GM18526 (cell line): Measurements from ENCODE around the gene UBE2Q2.

Experiments
- POLR2A ChIP-seq: IDR thresholded peaks from 3 replicates; pipeline ENCODE4 v1.6.1; 2011; ENCODE audit not compliant: insufficient read length; ENCODE audit errors: extremely low read depth

The UBE2Q2 gene

DNA sequence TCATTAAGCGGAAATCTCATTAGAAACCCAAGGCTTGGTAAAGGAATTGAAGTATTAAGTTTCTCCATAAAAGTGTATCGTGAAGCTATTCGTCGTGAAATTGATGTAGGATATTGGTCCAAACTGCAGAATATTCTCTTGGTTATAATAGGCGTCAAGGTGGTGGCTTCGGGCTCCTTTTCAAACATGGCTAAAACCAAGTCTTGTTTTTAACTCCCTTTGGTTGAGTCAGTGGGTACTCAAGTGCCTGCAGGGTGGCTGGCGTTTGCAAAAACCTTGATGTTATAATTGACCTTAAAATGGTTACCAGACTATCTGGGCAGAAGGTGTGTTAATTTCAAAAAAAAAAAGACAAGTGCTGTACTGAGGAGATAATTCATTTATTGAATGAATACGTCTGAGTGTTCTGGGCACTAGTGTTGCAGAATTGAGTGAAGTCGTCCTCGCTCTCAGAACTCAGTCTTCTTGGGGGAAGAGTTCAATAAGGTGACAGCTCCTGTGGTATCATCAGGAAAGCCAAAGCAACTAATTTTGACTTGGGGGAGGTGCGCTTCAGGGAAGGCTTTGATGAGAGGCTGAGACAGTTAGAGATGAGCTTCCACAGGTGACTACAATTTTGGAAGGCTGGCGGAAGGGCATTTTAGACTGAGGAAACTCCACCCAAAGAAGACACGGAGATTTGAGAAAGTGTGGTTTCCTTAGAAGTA, 1.5 kb downstream of the UBE2Q2 start:
- no peak for TF ChIP-seq POLR2A

DNA sequence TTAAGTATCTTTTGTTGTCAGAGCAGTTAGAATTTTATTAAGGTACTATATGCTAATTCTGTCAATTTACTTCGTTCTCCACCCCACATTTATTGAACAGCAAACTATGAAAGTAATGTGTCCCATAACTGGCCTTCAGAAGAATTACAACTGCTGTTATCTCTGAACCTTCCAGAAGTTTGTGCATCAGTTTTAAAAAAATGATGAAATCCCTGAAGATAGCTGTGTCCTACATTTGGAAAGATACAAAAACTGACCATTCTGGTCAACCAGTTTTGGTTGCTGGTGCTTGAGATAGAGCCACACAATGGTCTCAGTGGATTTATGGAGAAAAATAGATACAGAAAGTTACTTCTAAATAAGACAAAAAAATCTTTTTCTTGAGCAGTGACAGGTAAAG, 5.9 kb downstream of the UBE2Q2 start:
- TF ChIP-seq POLR2A, result no peak

DNA sequence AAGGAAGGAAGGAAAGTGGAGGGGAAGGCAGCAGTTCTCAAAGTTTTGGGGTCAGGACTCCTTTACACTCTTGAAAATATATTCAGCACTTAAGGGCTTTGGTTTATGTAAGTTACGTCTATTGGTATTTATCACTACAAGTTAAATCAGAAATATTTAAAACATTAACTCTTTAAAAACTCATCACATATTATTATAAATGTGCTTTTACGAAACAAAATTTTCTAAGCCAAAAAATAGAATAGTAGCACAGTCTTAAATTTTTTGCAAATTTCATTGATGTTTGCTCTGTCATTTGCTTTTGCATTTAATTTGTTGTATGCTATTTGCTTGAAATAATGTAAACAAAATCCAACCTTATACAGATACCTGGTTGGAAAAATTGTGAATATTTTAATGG, 7.5 kb downstream of the UBE2Q2 start:
- no peak for TF ChIP-seq POLR2A

DNA sequence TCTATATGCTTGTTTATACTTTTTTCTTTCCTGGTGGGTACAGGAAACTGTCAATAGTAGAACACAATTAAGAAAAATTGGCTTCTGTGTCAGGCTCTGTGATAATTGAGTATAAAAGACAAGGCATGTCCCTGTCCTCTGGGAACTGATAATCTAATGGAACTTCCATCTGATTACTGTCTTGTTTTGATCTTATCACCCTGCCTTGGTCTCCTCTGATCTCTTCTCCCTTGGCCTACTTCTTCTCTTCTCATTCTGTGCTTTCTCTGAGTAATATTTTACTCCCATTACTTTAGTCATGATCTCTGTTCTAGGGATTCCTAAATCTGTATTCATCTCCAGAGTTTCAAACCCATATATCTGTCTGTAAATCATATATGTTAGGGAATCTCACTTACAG, 14.6 kb downstream of the UBE2Q2 start:
- TF ChIP-seq POLR2A, result no peak

DNA sequence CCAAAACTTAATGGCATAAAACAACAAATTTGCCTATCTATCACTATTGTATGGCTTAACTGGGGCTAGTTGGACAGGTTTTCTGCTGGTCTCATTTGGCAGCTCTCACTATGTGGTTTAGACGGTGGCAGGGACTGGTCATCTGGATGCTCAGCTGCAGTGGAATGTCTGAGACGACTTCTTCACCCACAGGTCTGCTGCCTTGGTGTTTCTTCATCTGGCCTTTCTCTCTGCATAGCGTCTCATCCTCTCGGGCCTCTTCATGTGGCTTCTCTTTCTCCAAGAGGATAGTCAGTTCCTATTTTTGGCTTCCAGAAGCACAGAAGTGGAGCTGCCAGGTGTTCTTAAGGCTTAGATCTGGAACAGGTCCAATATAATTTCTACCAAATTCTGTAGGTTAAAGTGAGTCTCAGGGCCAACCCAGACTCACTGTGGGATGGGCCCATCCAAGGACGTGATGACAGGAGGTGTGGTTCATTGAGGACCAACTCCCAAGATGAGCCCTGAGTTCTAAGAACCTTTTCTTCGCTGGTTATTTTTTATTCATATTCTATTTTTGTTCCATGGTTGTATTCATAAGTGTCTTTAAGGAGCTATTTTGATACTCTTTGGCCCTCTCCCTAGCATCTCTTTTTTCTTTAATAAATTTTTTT, 18.6 kb downstream of the UBE2Q2 start:
- TF ChIP-seq POLR2A, result no peak

DNA sequence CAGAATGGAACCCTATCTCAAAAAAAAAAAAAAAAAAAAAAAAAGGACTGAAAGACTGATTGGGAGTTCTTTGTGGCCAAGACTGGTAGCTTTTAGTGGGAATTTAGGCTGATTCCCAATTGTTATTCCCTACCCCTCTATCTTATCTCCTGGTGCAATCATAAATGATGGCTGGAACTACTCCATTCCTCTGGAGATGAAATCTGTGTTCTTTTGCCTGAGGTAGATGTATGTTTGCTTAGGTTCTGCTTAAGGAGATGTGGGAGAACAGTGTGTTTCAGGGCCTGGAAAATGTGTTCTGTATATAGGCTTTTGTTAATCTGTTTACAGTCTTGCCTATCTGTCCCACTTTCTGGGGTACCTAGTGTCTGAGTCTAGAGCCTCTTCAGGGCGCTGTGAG, 19.5 kb downstream of the UBE2Q2 start:
- no peak for TF ChIP-seq POLR2A

DNA sequence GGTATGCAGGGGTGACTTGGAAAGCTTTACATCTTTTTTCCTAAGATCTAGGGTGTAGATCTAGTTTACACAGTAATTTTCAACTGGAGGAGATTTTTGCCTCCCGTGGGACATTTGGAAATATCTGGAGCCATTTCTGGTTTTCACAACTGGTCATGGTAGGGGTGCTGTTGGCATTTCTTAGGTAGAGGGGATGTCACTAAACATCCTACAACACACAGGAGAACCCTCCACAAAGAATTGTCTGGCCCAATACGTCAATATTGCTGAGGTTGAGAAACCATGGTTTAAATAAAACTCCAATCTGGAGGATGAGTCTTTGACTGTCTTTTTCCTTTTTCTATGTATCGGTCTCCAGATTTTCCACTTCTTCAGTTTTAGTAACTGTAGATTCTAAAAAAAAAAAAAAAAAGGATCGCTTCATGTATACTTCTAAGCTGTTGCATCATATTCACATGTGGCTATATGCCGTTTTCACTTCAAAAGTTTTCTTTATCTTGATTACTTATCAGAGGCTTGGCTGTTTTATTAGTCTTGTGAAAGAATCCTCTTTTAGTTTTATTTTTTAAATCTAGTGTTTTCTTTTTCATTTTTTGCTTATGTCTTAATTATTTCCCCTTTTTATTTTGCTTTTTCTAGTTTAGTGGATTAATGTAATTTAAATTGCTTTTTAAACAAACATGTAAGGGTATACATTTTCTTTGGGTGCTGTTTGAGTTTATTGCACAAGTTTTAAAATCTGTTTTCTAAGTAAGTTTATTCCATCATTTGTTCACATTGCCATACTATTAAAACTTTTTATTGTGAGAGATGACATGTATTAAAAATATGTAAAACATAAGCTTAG, 21.2 kb downstream of the UBE2Q2 start:
- TF ChIP-seq POLR2A, result no peak

DNA sequence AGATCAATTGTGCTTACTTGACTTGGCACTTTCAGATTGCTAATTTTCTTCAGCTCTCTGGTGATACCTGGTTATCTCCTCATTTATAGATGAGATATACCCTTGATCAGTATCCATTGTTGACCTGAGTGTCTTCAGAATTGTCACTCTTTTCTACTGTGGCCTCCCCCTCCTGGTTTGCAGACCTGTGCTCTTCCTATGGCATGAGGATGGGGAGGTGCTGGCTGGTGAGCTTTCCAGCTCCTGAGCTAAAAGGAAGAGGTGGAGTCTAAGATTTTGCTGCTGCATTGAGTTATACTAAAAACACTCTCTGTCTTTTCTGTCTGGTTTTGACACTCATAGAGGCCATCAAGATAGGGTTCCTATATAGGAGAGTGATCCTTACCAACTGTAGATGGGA, 23.7 kb downstream of the UBE2Q2 start:
- TF ChIP-seq POLR2A, result no peak

DNA sequence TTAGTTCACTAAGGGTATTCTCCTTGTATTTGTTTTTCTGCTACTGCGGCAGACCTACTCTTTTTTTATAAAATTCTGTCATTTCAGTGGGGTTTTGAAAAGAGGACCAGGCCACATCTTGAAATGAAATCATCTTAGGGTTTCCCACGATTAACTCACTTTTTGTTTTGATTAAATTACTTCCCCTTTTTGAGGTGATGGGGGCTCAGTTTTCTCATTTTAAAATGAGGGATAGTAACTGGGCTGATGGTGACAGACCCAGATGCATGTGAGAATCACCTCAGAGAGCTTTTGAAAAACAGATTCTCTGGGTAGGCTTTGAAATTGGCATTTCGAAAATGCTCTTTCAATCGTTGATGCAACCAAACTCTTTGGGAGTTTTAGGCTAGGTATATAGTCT, 24.2 kb downstream of the UBE2Q2 start:
- no peak for TF ChIP-seq POLR2A

DNA sequence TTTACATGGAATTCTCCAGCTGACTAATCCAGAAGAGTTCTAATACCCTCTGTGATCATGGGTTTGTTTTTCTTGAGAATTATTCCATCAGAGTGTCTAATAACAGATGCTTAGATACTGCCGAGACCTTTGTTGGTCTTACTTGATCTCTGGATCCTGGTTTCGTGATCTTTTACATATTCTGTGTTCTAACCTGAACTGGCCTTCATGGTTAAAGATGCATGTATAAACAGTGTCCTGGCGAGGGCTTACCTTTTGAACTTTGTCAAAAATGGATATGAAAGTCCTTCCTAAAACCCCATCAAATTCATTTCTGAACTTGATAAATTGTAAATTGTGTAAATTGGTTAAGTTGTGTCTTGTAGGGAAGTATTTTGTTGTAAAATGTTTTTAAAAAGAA, 24.8 kb downstream of the UBE2Q2 start:
- no peak for TF ChIP-seq POLR2A

DNA sequence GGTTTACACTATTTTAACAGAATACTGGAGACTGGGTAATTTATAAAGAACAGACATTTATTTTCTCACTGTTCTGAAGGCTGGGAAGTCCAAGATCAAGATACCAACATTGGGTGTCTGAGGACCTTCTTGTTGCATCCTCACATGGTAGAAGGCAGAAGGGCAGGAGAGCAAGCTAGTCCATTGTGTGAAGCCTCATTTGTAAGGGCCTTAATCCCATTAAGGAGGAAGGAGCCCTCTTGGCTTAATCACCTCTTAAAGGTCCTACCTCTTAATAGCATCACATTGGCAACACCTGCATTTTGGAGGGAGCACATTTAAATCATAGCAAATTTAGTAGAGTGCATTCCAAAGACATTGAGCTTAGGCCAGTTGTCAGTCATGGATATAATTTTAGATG, 26.2 kb downstream of the UBE2Q2 start:
- TF ChIP-seq POLR2A, result no peak

DNA sequence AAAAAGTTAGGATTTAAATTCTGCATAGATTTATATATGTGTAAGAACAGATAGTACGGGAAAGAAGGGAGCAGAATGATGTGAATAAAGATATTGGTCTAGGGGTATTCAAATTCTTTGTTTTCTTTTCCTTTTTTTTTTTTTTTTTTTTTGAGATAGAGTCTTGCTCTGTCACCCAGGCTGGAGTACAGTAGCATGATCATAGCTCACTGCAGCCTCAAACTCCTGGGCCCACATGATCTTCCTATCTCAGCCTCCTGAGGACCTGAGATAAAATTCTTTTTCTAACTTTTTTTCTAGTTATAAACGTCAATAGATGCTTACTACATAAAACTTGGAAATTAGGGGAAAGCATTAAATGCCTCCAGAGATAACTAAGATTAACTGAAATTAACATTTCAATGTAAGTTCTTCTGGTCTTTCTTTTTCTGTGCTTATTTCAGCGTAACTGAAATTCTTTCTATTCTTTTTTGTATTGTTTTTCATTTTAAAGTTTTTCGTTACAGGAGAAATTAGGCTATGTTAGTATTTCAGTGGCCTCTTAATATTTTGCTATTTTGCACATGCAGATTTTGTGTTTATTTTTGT, 29.2 kb downstream of the UBE2Q2 start:
- TF ChIP-seq POLR2A, result no peak

DNA sequence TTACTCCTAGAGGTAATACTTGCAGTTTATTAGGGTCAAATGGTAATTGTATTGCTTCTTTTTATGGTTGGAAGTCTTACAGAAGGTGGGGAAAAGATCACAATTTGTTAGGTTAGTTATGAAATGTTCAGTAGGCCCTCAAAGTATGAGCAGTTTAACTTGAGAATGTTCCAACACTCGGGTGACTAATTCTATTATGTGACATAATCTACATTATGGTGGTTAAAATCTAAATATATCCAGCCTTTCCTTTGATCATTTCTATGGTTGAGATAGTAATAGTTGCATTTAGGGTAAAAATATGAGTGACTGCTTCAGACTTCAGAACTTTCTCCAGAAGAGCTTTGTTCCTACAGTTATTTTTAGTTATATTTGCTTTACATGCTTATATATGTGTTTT, 40.8 kb downstream of the UBE2Q2 start:
- no peak for TF ChIP-seq POLR2A

DNA sequence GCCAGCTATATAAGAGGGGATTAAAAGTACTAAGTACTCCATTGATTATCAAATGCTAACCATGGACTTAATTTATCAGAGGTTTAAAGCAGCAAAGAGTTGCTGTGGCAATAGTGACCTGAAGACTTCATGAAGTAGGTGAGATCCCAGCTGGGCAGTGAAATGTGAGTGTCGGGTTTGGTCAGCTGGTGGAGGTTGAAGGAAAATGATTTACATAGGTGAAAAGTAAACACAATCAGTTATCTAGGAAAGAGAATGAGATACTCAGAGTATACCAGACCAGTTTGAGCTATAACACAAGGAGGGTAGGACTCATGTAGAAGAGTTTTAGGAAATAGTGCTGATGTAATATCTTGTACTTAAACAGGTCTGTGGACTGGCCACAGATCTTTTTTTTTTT, 43.9 kb downstream of the UBE2Q2 start:
- no peak for TF ChIP-seq POLR2A

DNA sequence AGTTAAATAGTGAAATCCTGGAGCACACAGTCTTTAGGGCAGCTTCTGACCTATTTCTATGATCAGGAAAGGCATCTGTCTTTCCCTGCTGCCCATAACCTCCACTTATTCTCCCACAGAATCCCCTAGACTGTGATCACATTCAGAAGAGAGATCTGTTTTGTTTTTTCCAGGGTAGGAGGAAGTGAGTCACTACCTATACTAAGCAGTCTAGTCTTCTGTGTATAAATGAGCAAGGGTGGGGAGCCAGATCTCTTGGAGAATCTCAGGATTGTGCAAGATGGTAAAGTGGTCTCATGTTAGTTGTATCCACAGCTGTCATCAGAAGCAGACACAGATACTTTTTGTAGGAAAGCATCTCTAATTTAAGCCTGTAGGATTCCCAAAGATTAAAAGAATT, 48.6 kb downstream of the UBE2Q2 start:
- no peak for TF ChIP-seq POLR2A

DNA sequence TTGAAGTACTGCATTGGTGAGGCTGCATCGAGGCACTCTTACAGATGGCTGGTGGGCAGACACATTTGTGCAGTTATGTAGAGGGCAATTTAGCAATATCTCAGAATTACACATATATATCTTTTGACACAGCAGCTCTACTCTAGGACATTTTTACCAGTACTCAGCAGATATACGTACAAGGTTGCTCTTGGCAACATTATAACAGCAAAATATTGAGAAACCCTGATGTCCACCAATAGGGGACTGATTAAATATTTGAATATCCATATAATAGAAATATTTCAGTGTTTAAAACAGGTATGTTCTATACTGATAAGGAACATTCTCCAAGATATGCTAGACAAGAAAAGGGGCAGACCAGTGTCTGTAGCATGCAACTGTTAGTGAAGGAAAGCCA, 52.5 kb downstream of the UBE2Q2 start:
- TF ChIP-seq POLR2A, result no peak
